HUDEP-2 (cell line): ENCODE measurements around the gene ZMYND19.
A peak's percentile ranks its signal among the peaks of the same experiment; 100 is the strongest.
"Not testable (repeated sequence)": the region's sequence is repeated elsewhere in the genome, so short reads cannot be mapped to it uniquely, and the experiment has no call there.

Experiments used
- DNase-seq, 76 experiments: peaks; one replicate each; lab custom pipeline; 2025; ENCODE audit not compliant: unreplicated experiment in 76 of 76; lab: John Stamatoyannopoulos, UW

Gene ZMYND19

DNA sequence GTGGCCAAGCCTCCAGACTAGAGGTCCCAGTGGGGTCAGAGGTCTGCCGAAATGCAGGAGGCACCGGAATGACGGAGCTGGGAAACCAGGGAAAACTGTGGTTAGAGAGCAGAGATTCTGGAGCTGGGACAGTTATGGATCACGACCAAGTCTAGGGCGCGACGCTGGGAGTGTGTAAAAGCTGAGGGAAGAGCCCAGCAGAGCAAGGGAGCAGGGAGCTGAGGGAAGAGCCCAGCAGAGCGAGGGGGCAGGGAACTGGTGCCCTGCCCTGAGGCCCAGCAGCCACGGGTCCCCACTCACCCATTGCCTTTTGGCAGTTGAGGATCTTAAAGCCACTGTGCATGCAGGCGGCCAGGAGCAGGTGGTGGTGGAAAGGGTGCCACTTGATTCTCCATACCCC, 26.2 kb downstream of the ZMYND19 start:
- DNase-seq = no peak

DNA sequence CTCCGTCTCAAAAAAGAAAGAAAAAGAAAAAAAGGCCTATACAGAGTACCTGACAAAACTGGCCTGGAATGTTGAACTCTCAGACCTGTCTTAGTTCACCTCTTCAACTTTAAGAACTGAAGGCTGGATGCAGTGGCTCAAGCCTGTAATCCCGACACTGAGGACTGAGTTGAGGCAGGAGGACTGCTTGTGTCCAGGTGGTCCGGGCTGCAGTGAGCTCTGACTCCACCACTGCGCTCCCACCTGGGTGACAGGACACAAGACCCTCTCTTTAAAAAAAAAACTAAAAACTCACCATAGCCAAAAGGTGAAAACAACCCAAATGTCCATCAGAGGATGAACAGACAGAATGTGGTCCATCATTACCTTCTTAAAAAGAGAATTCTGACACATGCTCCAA, 32.2 kb downstream of the ZMYND19 start:
- DNase-seq = no peak

DNA sequence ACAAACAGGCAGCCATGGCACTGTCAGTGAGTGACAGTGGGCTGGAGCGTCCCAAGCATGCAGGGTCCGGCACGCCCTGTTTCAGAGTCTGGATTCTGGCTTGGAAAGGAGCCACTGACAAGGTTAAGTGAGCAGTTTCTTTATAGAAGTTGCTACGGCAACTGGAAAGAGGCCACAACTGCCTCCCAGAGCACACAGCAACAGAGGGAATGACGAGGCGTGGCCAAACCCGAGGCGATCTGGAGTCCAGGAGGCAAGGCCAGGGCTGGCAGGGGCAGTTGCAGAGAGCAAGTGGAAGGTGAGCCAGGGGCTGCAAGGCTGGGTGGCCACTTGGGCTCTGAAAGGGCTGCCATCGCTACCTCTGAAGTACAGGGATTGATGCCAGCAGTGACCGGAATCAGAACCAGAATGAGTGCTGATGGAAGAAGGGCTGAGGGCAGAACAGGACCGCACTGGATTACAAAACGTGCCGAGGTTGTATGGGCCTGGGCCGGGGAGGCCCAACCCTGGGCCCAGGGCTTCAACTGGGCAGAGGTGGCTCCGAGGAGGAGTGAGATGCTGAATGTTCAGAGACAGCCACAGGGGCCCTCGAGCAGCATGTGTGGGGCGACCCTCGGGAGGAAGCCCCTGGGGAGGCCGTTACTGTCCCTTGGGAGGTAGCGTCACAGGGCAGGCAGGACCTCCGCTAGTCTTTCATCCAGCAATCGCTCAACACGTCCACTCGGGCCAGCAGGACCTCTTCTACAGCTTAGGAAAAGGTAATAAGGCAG, 34.1 kb downstream of the ZMYND19 start:
- no peak for DNase-seq

- DNase-seq = no peak
These were observed 35.1 kb downstream of the ZMYND19 start for GRCh38 chr9:137555179-137555578.

DNA sequence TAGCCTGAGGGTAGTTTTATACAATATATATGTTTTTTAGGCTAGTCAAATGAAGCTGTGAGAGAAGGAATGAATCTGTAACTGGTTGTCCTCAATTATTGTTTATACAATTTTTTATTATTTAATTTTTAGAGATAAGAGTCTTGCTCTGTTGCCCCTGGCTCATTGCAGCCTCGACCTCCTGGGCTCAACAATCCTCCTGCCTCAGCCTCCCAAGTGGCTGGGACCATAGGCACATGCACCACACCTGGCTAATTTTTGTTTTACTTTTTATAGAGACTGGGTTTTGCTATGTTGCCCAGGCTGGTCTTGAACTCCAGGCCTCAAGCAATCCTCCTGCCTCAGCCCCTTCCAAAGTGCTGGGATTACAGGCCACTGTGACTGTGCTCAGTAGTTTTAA, 36.0 kb downstream of the ZMYND19 start:
- no peak for DNase-seq

DNA sequence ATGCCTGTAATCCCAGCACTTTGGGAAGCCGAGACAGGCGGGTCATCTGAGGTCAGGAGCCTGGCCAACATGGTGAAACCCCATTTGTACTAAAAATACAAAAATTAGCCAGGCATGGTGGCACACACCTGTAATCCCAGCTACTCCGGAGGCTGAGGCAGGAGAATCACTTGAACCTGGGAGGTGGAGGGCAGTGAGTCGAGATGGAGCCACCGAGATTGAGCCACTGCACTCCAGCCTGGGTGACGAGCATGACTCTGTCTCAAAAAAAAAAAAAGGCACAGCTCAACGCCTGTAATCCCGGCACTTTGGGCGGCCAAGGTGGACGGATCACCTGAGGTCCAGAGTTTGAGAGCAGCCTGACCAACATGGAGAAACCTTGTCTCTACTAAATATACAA, 36.7 kb downstream of the ZMYND19 start:
- DNase-seq = not testable (repeated sequence)

DNA sequence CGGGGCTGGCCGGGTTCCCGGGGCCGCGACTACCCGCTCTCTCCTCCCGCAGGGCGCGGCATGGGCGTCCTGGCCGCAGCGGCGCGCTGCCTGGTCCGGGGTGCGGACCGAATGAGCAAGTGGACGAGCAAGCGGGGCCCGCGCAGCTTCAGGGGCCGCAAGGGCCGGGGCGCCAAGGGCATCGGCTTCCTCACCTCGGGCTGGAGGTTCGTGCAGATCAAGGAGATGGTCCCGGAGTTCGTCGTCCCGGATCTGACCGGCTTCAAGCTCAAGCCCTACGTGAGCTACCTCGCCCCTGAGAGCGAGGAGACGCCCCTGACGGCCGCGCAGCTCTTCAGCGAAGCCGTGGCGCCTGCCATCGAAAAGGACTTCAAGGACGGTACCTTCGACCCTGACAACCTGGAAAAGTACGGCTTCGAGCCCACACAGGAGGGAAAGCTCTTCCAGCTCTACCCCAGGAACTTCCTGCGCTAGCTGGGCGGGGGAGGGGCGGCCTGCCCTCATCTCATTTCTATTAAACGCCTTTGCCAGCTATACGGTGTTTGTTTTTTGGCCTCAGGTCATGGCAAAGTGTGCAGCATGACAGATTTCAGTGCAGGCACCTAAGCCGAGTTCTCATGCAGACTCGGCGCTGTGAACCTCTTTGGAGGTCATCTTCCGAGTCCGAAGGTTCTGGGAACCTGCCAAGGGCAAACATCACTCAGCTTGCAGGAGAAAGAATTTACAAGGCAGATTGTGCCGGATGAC, 38.1 kb downstream of the ZMYND19 start:
- peak in 17 of 76 experiments; percentile 6 to 64 (median 32) for DNase-seq

DNA sequence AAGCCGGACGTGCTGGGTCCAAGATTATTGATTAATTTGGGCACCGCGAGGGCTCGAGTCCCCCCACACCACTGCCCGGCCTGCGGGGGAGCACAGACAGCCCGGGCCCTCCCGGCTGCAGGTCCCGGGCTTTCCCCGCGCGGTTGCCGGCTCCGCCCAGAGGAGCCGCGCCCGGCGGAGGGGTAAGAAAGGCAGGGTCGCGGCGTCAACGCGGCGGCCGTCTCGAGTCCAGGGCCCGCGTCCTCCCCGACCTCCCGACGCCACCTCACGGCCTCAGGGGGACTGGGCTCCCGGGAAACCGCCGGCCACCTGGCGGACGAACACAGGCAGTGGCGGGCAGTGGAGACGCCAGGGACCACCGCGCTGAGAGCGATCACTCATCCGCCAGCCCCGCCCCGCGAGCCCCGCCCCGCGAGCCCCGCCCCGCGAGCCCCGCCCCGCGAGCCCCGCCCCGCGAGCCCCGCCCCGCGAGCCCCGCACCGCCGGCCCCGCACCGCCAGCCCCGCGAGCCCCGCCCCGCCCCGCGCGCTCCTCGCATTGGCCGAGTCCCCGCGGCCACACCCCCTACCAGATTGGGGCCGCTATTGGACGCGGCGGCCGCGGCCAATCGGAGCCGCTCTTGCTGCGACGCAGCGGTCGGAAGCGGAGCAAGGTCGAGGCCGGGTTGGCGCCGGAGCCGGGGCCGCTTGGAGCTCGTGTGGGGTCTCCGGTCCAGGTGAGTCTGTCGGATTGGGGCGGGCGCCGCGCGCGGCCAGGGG, 38.9 kb downstream of the ZMYND19 start, which contains the start of gene MRPL41:
Gene MRPL41 (plus strand): TSS at position 616 of the 758 bp plus-strand sequence. CDS start 203 bp downstream, outside the sequence.
- peak in 74 of 76 experiments; percentile 28 to 94 (median 78) for DNase-seq

DNA sequence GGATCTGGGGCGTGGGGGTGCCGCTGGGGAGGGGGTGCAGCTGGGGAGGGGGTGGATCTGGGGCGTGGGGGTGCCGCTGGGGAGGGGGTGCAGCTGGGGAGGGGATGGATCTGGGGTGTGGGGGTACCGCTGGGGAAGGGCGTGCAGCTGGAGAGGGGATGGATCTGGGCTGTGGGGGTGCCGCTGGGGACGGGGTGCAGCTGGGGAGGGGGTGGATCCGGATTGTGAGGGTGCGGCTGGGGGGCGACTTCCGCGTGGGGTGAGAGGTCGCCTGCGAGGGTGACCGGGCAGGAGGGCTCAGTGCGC, 39.4 kb downstream of the ZMYND19 start:
- not testable (repeated sequence) for DNase-seq

GRCh38 chr9:137550231-137550621, 40.1 kb downstream of the ZMYND19 start, which contains the start of gene PNPLA7:
Gene PNPLA7 (minus strand): TSS chr9:137550402. CDS start chr9:137550197, 205 bp downstream.
- DNase-seq = peak in 73 of 76 experiments; percentile 11 to 90 (median 75)

- no peak for DNase-seq
These were observed 42.4 kb downstream of the ZMYND19 start for GRCh38 chr9:137547687-137548543.

- no peak for DNase-seq
These were observed 45.2 kb downstream of the ZMYND19 start for GRCh38 chr9:137545123-137545522.

DNA sequence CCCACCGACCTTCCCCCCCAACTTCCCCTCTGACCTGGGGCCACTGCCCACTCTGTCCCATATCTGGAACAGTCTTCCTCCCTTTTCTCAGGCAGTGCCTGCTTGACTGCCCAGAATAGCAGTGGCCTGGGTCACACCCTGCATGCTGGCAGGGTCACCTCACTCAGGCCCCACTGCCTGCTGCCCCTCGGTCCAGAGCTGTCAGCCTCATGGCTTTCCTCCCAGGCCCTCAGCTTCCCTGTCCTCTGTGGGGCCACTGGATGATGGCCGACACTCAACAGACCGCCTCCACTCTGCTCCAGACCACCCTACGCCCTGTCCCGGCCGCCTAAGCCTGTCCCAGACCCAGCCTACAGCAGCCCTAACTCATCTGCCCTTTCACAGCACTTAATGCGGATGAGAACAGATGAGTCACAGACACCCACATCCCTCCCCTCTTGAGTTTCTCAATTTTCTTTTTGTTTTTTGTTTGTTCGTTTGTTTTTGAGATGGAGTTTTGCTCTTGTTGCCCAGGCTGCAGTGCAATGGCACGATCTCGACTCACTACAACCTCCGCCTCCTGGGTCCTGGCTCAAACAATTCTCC, 46.0 kb downstream of the ZMYND19 start:
- DNase-seq = no peak

- no peak for DNase-seq
These were observed 46.9 kb downstream of the ZMYND19 start for GRCh38 chr9:137543237-137543963.

DNA sequence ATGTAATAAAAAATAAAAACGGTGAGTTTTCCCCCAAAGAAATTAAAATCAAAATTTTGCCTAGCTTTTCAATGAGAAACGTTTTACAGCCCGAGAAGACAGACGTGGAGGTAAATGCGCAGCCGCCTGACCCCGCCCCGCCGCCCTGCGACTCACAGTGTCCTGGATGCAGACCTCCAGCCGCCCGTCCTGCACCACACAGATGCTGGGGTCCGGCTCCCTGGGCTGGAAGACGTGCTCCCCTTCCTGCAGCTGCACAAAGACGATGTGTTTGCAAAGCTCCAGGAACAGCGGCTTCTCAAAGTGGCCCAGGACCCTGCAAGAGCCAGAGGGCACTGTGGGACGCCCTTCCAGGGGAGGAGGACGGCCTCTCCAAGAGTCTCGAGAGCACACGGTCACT, 47.8 kb downstream of the ZMYND19 start:
- no peak for DNase-seq

GRCh38 chr9:137540536-137540935, 49.8 kb downstream of the ZMYND19 start:
- no peak for DNase-seq

DNA sequence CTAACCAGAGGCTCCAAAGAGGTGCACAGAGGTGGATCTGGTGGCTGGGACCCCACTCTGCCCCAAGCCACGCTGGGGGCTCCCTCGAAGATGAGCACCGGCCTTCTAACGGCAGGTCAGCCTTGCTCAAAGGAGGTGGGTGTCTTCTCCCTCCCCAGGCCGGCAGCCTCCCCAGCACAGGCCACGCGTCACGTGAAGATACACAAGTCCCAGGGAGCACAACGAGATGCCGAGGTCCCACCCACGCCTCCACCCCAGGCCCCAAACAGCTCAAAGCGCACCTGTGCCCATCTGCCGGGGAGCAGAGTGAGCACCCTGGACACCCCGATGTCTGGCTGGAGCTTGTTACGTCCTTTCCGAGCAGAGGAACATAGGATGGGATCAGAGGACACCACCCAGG, 52.3 kb downstream of the ZMYND19 start:
- no peak for DNase-seq

DNA sequence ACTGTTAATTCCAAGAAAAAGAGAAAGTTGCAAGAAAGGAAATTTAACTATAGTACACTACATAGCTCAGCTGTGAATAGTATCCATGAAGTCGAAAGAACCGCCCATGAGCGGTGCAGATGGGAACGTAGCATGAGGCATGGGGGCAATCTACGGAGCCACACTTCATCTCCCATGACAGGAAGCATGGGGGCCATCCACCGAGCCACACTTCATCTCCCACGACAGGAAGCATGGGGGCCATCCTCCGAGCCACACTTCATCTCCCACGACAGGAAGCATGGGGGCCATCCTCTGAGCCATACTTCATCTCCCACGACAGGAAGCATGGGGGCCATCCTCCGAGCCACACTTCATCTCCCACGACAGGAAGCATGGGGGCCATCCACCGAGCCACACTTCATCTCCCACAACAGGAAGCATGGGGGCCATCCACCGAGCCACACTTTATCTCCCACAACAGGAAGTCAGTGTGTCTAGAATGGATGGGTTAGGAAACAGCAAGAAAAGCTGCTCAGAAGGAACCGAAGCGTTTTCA, 53.6 kb downstream of the ZMYND19 start:
- not testable (repeated sequence) for DNase-seq

GRCh38 chr9:137535120-137535428, 55.2 kb downstream of the ZMYND19 start:
- no peak for DNase-seq
